HG03558 (cell line): ENCODE results near the gene PTPRM.

Experiments used
- ATAC-seq: cut with Tn5 transposase; IDR thresholded peaks from one replicate; pipeline ENCODE4 v1.9.1; 2021; ENCODE audit warnings: moderate number of reproducible peaks; ENCODE audit not compliant: unreplicated experiment; ENCODE audit errors: extremely low read depth

The PTPRM gene

GRCh38 chr18:7566244-7566566 lies 911 bp upstream of the PTPRM start:
- ATAC-seq = no peak

GRCh38 chr18:7567474-7568425 lies 634 bp downstream of the PTPRM start:
- ATAC-seq = no peak

GRCh38 chr18:7568426-7568825 lies 1.3 kb downstream of the PTPRM start:
- no peak for ATAC-seq

DNA sequence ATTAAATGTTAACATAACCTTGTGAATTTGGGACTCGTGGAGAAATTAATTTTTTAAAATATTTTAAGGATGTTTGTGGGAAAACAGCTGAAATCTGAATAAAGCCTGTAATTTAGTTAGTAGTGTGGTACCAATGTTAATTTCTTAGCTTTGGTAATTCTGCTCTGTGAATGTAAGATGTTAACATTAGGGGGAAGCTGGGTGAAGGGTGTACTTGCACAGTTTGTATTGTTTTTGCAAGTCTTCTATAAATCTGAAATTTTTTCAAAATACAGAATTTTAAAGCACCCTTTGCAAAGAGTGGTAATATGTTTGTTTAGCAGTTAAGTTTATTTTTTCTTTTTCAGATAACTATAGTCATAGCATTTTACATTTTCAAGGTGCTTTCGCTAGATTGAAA lies 4.5 kb downstream of the PTPRM start:
- ATAC-seq = no peak

DNA sequence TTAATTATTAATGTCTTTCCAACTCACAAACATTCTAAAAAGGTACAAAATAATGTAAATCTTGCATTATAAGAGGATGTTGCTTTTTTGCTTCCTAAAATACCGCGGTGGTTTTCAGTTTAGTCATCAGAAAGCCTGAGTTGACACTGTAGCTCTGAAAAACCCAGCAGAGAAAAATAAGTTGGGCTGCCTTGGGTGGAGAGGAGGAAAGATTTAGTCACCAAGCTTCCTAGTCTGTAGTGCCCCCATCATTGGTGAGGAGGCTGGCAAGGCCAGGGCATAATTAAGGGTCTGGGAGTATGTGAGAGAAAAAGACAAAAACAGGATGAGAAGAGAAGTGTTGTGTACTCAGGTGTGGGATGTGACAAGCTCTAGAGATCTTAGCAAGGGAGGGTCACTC lies 5.7 kb downstream of the PTPRM start:
- ATAC-seq = no peak

DNA sequence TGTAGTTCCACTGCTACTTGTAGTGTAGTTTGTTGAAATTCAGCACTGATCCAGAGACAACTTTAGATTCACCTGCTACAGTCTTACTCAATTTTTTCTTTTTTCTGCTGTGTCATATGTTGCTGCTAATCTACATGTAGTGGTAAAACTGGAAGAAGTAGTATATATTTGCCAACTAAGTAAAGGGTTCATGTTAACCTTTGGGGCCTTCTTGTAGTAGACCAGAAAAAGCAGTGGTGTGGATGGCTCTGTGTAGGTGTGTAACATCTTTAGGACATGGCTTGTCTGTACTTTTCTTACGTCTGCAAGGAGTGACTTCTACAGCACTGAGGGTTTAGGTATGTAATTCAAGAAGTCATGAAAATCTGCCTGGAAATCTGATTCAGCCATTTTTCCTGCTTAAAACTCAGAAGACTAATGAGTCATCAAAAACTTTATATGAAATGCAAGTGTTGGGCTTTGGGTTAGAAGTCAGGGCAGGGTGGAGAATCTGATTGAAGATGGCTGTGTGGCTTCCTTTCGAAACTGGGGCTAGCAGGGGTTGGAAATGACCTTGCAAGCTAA lies 8.4 kb downstream of the PTPRM start:
- ATAC-seq = no peak

DNA sequence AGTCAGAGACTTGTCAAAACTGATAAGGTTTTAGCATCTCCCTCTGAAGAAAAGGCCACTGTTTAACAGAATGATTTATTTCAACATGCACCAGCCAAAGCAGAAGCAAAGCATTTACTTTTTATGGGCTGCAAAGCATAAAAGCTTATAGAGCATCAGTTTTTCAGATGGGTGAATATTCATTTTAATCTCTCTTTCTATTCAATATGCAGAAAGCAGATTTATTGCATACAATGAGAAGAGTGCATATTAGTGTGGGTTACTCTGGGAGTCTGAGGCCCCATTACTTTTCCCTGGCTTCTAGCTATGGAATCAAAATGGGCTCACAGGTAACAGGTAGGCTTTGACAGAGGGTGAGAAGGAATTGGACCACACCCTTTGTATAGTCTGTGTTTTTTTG lies 9.0 kb downstream of the PTPRM start:
- ATAC-seq = no peak

GRCh38 chr18:7576685-7577084 lies 9.6 kb downstream of the PTPRM start:
- no peak for ATAC-seq

- ATAC-seq = no peak
Measured at GRCh38 chr18:7577706-7578105, 10.6 kb downstream of the PTPRM start.

DNA sequence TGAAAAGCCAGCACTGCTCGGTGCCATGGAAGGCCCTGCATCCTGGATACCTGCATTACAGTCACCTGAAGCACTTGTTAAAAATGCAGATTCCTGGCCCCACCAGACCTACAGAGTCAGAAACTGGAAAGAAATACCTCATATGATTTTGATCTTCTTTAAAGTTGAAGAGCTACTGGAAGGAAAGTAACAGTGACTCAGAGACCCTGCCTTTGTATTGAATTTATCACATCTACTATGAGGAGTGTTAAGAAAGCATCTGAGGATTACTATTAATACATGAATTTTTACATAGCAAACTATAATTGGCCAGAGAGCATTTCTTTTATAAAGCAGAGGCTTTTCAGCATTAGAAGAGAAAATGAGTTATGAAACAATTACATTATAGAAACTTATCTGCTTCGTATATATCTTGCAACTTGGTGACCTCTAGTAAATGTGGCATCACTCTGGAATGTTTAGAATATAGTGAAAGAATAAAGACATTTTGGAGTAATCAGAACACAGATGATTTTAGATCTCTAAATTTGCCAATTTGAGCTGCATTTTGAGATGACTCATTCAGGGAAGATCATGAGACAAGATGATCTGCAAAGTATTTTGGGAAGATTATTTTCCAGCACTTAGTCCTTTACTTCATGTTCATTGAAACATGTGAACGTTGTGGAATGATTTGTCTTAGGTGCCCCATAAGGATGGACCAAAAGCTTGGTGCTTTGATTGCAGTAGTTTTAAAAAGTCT lies 12.2 kb downstream of the PTPRM start:
- ATAC-seq = no peak

- ATAC-seq = no peak
Measured at GRCh38 chr18:7579918-7580542, 12.9 kb downstream of the PTPRM start.

- no peak for ATAC-seq
Measured at GRCh38 chr18:7584646-7585275, 17.6 kb downstream of the PTPRM start.

DNA sequence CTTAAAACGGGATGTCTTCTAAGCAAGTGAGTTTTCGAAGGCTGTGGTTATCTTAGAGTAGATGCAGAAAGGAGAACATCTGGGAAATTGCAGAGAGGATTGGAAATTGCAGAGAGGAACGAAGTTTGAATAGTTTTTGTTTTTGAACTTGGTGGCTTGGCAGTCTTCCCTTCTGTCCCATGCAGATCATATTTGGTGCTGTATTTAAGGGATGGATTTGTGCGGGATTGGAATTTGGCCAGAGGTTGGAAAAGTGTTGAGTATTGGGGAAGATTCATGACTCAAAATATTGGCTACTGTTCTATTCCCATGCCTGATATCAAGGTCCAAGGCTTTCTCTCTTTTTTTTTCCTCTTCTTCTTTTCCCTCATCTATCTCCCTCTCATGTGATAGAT lies 18.2 kb downstream of the PTPRM start:
- ATAC-seq = no peak

GRCh38 chr18:7586379-7586778 lies 19.3 kb downstream of the PTPRM start:
- no peak for ATAC-seq

DNA sequence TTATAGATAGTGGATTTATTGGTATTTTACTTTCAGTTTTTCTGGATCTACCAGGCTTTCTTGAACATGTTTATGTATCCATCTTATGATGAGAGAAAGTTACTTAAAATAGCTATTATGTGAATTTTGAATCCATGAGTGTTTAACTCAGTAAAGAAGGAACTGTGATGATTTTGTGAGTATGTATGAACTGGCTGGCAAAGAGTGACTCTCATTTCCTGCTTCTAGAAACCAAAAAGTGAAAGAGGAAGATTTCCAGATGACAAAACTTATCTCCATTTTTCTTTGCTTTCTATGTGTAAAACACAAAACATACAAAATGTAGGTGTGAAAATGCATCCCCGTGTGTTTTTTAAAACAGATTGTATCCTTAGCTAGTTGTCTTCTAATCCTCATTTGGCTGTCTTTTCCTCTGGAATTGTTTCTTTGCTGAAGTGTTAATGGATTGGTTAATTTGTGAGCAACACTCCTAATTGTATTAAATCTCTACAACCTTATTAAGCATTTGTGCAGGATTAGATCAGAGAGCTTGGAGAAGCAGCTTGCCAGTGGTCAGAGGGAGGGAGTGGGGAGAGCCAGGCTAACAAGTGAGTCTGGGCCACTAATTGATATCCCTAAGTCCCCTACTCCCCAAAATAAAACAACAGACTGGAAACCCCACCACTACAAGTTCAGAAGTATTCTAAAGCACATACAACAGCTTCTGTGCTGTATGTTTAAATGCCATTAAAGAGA lies 23.9 kb downstream of the PTPRM start:
- ATAC-seq = no peak

- no peak for ATAC-seq
Measured at GRCh38 chr18:7592305-7593071, 25.4 kb downstream of the PTPRM start.

- ATAC-seq = no peak
Measured at GRCh38 chr18:7593218-7593819, 26.2 kb downstream of the PTPRM start.

GRCh38 chr18:7596147-7596546 lies 29.0 kb downstream of the PTPRM start:
- no peak for ATAC-seq

- no peak for ATAC-seq
Measured at GRCh38 chr18:7597500-7597899, 30.4 kb downstream of the PTPRM start.
